Progenitor cell of endocrine pancreas (in vitro differentiated cells): Measurements from ENCODE around the gene WWC2. TPM values are rescaled to one million over a fixed set of nuclear protein-coding genes. Genes with fewer than 3 reads are reported as not detected.

ENCODE experiments used
- DNase-seq: peaks from one replicate; pipeline ENCODE4 v3.0.0; 2021; ENCODE audit warnings: low spot score; ENCODE audit not compliant: unreplicated experiment
- H3K27ac Mint-ChIP-seq: 2 replicates; pipeline ENCODE4 v1.8.0; 2021; ENCODE audit warnings: mild to moderate bottlenecking, moderate library complexity, mixed read lengths
- H3K27me3 Mint-ChIP-seq: 2 replicates; pipeline ENCODE4 v1.8.0; 2021; ENCODE audit warnings: mixed read lengths
- H3K36me3 Mint-ChIP-seq: 2 replicates; pipeline ENCODE4 v1.8.0; 2022; ENCODE audit warnings: mixed read lengths; ENCODE audit not compliant: insufficient read depth
- H3K4me1 Mint-ChIP-seq: 2 replicates; pipeline ENCODE4 v1.8.0; 2021; ENCODE audit warnings: low read depth, mixed read lengths
- H3K4me3 Mint-ChIP-seq: 2 replicates; pipeline ENCODE4 v1.8.0; 2021; ENCODE audit warnings: low read depth, mild to moderate bottlenecking, moderate library complexity, mixed read lengths
- H3K9me3 Mint-ChIP-seq: 2 replicates; pipeline ENCODE4 v1.8.0; 2021; ENCODE audit warnings: low read depth, mixed read lengths
- CTCF ChIP-seq: fragments of 200-600 bp; sonication (generic); IDR thresholded peaks from one replicate; pipeline ENCODE4 v1.5.0; 2021; ENCODE audit warnings: antibody characterized with exemption, mild to moderate bottlenecking; ENCODE audit not compliant: unreplicated experiment
- total RNA-seq: library from RNA; stranded (reverse); gene quantifications from 2 replicates; pipeline ENCODE4 v1.2.1, GENCODE V29; 2021

Gene WWC2
- total RNA-seq, 1 donor from 2014 or later = 57.0 TPM

DNA sequence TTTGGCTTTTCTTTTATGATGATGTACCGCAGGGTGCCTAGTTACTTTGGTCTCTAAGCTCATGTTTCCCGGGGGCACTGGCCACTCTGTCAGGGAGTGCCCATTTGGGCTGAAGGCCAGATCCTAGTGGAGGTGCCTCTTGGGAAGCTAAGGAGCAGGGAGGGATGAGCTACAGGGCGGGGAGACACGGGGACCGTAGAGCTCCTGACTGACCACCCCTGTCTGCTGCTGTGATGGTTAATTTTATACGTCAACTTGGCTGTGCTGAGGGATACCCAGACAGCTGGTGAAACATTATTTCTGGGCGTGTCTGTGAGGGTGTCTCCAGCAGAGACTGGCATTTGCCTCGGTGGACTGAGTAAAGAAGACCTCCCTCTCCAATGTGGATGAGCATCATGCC lies 248.1 kb downstream of the WWC2 start:
- Mint-ChIP-seq H3K9me3 (peaks cover 4% of the 10 kb centered on the region), H3K4me1 (no peaks in the 10 kb centered on the region), H3K36me3 (no peaks in the 10 kb centered on the region), H3K27me3 (peaks cover 12% of the 10 kb centered on the region), H3K27ac (no peak overlapping the region), H3K4me3 (no peak overlapping the region)
- no peak for TF ChIP-seq CTCF
- DNase-seq = no peak

- Mint-ChIP-seq H3K9me3 (peaks cover 4% of the 10 kb centered on the region), H3K4me3 (no peak overlapping the region), H3K27ac (no peak overlapping the region), H3K4me1 (no peaks in the 10 kb centered on the region), H3K36me3 (no peaks in the 10 kb centered on the region), H3K27me3 (peaks cover 12% of the 10 kb centered on the region)
- no peak for TF ChIP-seq CTCF
- no peak for DNase-seq
Observed at GRCh38 chr4:183347566-183347965, 248.5 kb downstream of the WWC2 start.

DNA sequence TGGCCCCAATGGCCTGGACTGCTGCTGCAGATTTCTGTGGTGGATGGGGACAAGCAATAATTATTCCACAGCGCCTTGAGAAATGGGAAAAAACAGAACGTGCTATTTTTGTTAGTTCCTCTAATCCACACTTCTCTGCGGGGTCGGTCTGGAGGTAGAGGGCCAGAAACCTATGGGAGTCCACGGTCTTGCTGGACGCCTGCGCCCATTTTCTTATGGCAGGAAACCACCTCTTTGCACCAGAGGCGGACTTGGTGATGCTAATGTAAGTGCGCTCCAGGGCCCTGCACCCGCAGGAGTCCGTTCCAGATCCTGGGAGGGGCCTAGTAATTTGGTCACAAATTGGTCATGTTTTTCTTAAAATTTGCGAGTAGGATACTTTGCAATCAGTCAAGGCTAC lies 249.1 kb downstream of the WWC2 start:
- Mint-ChIP-seq H3K27ac (no peak overlapping the region), H3K4me1 (no peaks in the 10 kb centered on the region), H3K4me3 (no peak overlapping the region), H3K27me3 (peaks cover 12% of the 10 kb centered on the region), H3K36me3 (no peaks in the 10 kb centered on the region), H3K9me3 (peaks cover 4% of the 10 kb centered on the region)
- no peak for TF ChIP-seq CTCF
- DNase-seq = no peak

DNA sequence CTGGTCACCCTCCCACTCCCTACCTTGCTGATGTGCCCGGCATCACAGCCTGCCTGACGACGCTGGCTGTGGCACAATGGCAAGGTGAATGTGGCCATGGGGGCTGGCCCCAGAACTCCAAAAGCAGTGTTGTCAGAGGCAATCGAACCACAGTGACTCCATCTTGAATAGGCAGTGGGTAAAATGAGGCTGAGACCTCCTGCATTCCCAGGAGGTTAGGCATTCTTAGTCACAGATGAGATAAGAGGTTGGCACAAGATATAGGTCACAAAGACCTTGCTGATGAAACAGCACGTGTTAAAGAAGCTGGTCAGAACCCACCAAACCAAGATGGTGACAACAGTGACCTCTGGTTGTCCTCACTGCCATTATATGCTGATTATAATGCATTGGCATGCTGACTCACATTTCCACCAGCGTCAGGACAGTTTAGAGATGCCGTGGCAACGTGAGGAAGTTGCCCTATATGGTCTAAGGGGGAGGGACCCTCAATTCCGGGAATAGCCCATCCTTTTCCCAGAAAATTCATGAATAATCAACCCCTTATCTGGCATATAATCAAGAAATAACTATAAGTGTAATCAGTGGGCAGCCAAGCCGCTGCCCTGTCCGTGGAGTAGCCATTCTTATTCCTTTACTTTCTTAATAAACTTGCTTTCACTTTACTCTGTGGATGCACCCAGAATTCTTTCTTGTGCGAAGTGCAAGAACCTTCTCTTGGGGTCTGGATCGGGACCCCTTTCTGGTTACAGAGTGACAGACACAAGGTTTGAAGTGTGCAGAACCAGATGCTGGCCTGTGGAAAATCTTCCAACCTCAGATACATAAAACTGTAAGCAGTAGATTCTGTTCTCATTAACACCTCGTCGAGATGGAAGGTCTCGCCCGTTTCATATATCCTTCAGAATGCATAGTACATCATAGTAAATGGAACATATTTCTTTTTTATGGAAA lies 249.9 kb downstream of the WWC2 start:
- H3K4me1 Mint-ChIP-seq = peaks cover 2% of the 10 kb centered on the region
- no peaks in the 10 kb centered on the region for H3K36me3 Mint-ChIP-seq
- no peak overlapping the region for H3K27ac Mint-ChIP-seq
- no peak for DNase-seq
- H3K27me3 Mint-ChIP-seq = peaks cover 12% of the 10 kb centered on the region
- no peak overlapping the region for H3K4me3 Mint-ChIP-seq
- peaks cover 4% of the 10 kb centered on the region for H3K9me3 Mint-ChIP-seq
- no peak for TF ChIP-seq CTCF

DNA sequence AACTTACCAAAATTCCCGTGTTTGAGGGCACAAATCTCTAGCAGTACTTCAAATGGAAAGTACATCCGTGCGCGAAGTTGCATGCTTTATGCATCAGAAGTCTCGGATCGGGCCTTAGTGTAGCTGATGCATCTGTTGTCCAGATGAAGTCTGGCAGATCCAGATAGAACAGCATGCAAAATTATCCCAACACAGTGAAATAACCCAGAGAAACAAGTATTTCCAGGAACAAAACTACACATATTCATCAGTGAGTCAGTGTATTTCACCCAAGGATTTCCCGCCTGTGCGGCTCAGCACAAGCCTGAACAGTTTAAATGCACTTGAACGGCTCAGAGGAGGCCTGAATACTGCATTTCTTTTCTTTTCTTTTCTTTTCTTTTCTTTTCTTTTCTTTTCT lies 250.6 kb downstream of the WWC2 start:
- no peak for DNase-seq
- peaks cover 12% of the 10 kb centered on the region for H3K27me3 Mint-ChIP-seq
- peaks cover 4% of the 10 kb centered on the region for H3K9me3 Mint-ChIP-seq
- H3K4me3 Mint-ChIP-seq = no peak overlapping the region
- no peak overlapping the region for H3K27ac Mint-ChIP-seq
- H3K36me3 Mint-ChIP-seq = no peaks in the 10 kb centered on the region
- H3K4me1 Mint-ChIP-seq = peaks cover 5% of the 10 kb centered on the region
- no peak for TF ChIP-seq CTCF
